OCI-LY1 (cell line): ENCODE measurements around the gene ZNF350.
"Not testable (repeated sequence)": the region's sequence is repeated elsewhere in the genome, so short reads cannot be mapped to it uniquely, and the experiment has no call there.

Experiments
- H2AFZ ChIP-seq: fragments of 200-600 bp; sonication (generic), shearing (Covaris generic); 2 replicates; pipeline ENCODE4 v1.6.0; 2014; ENCODE audit warnings: antibody characterized with exemption, mild to moderate bottlenecking, low read length
- H3F3A ChIP-seq: fragments of 200-600 bp; sonication (generic), shearing (Covaris generic); 2 replicates; pipeline ENCODE4 v1.6.0; 2014; ENCODE audit warnings: mild to moderate bottlenecking, antibody characterized with exemption, low read length, moderate library complexity; ENCODE audit not compliant: insufficient read depth
- H3K27ac ChIP-seq: fragments of 200-600 bp; sonication (generic); 2 replicates; pipeline ENCODE4 v1.5.1; 2014; ENCODE audit warnings: low read length, mixed run types, mild to moderate bottlenecking, low read depth; ENCODE audit not compliant: poor library complexity, severe bottlenecking
- H3K27me3 ChIP-seq: fragments of 200-600 bp; sonication (generic); 2 replicates; pipeline ENCODE4 v1.6.0; 2014; ENCODE audit warnings: antibody characterized with exemption, mild to moderate bottlenecking, low read length, moderate library complexity; ENCODE audit not compliant: insufficient read depth
- H3K36me3 ChIP-seq: fragments of 200-600 bp; sonication (generic); 2 replicates; pipeline ENCODE4 v1.6.1; 2014; ENCODE audit warnings: mild to moderate bottlenecking, antibody characterized with exemption, low read length, moderate library complexity, mixed read lengths; ENCODE audit not compliant: insufficient read depth
- H3K4me1 ChIP-seq: fragments of 200-600 bp; sonication (generic); 2 replicates; pipeline ENCODE4 v1.5.1; 2014; ENCODE audit warnings: mild to moderate bottlenecking, low read length, moderate library complexity; ENCODE audit not compliant: insufficient read depth, severe bottlenecking
- H3K4me2 ChIP-seq: fragments of 200-600 bp; sonication (generic), shearing (Covaris generic); 2 replicates; pipeline ENCODE4 v1.6.1; 2014; ENCODE audit warnings: low read length
- H3K4me3 ChIP-seq: fragments of 200-600 bp; sonication (generic); 2 replicates; pipeline ENCODE4 v1.5.1; 2014; ENCODE audit warnings: low read length, low read depth, mild to moderate bottlenecking, mixed read lengths; ENCODE audit not compliant: poor library complexity, severe bottlenecking
- H3K79me2 ChIP-seq: fragments of 200-600 bp; shearing (Covaris generic); 2 replicates; pipeline ENCODE4 v1.6.1; 2016; ENCODE audit warnings: mixed run types, low read length, mixed read lengths; ENCODE audit not compliant: insufficient read depth
- H3K9ac ChIP-seq: fragments of 200-600 bp; sonication (generic), shearing (Covaris generic); 2 replicates; pipeline ENCODE4 v1.6.1; 2014; ENCODE audit warnings: mild to moderate bottlenecking, low read length, mixed read lengths
- H3K9me2 ChIP-seq: fragments of 200-600 bp; sonication (generic), shearing (Covaris generic); 2 replicates; pipeline ENCODE4 v1.6.1; 2014; ENCODE audit warnings: low read depth, mild to moderate bottlenecking, low read length, mixed read lengths
- H3K9me3 ChIP-seq: fragments of 200-600 bp; shearing (Covaris generic); 2 replicates; pipeline ENCODE4 v1.6.1; 2014; ENCODE audit warnings: low read length, mixed read lengths
- H4K20me1 ChIP-seq: fragments of 200-600 bp; sonication (generic), shearing (Covaris generic); 2 replicates; pipeline ENCODE4 v1.6.0; 2016; ENCODE audit warnings: mild to moderate bottlenecking, low read length; ENCODE audit not compliant: insufficient read depth
- EZH2 ChIP-seq: fragments of 200-600 bp; sonication (generic), shearing (Covaris generic); IDR thresholded peaks from 2 replicates; pipeline ENCODE4 v1.8.0; 2017; ENCODE audit warnings: borderline replicate concordance, mixed run types, mild to moderate bottlenecking, antibody characterized with exemption, low read length, moderate library complexity, mixed read lengths
- TF ChIP-seq, protein P1 (sequence below): fragments of 200-600 bp; sonication (generic), shearing (Covaris generic); IDR thresholded peaks from 2 replicates; pipeline ENCODE4 v1.5.1; 2017; ENCODE audit warnings: mild to moderate bottlenecking, antibody characterized with exemption, low read length, moderate library complexity, mixed read lengths

The ZNF350 gene

DNA sequence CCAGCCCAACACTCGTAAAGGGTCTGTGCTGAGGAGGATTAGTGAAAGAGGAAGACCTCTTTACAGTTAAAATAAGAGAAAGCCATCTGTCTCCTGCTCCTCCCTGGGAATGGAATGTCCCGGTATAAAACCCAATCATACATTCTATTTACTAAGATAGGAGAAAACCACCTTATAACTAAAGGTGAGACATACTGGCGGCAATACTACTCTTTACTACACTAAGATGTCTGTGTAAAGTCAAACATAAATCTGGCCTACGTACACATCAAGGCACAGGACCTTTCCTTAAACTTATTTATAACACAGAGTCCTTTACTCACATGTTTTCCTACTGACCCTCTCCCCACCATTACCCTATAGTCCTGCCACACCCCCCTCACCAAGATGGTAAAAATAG is 3.3 kb downstream of the ZNF350 start:
- Histone ChIP-seq H3K9me2 (no peaks in the 10 kb centered on the region), H3K4me3 (no peak overlapping the region), H3F3A (no peaks in the 10 kb centered on the region), H3K9ac (no peak overlapping the region), H3K36me3 (no peaks in the 10 kb centered on the region), H3K27me3 (no peaks in the 10 kb centered on the region), H3K4me1 (no peaks in the 10 kb centered on the region), H3K79me2 (no peaks in the 10 kb centered on the region), H3K9me3 (peaks cover 18% of the 10 kb centered on the region), H2AFZ (no peak overlapping the region), H3K27ac (no peak overlapping the region), H3K4me2 (no peak overlapping the region), H4K20me1 (no peaks in the 10 kb centered on the region)
- TF ChIP-seq, protein P1, sequence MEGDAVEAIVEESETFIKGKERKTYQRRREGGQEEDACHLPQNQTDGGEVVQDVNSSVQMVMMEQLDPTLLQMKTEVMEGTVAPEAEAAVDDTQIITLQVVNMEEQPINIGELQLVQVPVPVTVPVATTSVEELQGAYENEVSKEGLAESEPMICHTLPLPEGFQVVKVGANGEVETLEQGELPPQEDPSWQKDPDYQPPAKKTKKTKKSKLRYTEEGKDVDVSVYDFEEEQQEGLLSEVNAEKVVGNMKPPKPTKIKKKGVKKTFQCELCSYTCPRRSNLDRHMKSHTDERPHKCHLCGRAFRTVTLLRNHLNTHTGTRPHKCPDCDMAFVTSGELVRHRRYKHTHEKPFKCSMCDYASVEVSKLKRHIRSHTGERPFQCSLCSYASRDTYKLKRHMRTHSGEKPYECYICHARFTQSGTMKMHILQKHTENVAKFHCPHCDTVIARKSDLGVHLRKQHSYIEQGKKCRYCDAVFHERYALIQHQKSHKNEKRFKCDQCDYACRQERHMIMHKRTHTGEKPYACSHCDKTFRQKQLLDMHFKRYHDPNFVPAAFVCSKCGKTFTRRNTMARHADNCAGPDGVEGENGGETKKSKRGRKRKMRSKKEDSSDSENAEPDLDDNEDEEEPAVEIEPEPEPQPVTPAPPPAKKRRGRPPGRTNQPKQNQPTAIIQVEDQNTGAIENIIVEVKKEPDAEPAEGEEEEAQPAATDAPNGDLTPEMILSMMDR, result no peak
- no peak for TF ChIP-seq EZH2

DNA sequence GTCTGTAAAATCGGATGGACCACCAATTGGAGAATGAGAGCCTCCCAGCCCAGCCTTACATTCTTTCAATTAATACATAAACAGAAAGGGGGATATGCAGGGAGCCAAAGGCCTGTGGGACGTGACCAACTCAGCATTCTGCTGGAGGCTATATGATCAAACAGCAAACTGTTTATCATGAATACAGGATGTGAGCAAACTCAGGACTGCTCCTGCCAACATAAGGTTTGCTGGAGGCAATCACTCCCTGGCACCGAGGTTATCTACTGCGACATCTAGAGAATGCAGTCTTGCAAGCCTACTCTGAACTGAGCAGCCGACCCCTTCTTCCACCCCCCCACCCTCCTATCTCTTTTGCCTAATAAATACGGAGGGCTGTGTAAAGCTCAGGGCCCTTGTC is 5.7 kb downstream of the ZNF350 start:
- not testable (repeated sequence) for H3K9me2 ChIP-seq, H3K4me3 ChIP-seq, H3K4me2 ChIP-seq, H3K9ac ChIP-seq, H3K4me1 ChIP-seq, H2AFZ ChIP-seq, H3F3A ChIP-seq, H3K36me3 ChIP-seq, H3K27ac ChIP-seq, H3K27me3 ChIP-seq, H4K20me1 ChIP-seq, H3K9me3 ChIP-seq, H3K79me2 ChIP-seq

DNA sequence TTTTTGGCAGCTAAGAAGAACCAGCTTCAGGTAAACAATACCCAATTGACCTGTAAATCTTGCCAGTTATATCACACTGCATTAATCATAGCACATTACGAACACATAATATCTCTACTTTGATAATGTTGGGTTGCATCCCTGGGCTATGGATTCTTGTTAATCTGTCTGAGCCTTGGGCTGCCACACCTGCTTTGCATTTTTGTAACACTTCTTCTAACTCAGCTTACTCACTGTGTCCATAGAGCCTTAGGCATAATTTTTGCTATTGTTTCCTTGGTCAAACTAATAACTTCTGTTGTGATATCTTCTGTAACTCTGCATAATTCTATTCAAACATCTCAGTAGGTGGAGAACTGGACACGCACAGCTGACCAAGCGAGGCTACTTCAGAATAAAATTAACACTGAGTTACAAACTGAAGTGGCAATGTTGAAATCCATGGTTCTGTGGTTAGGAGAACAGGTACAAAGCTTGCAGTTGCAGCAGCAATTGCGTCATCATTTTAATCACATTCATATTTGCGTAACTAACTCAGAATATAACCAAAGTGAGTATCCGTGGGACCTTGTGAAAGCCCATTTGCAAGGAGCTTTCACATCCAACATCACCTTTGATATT is 6.4 kb downstream of the ZNF350 start:
- TF ChIP-seq, protein P1, result no peak
- no peak for TF ChIP-seq EZH2
- H3K4me2 ChIP-seq, result no peak overlapping the region
- no peak overlapping the region for H3K4me3 ChIP-seq
- H3K27ac ChIP-seq, result no peak overlapping the region
- H3K9me2 ChIP-seq, result no peaks in the 10 kb centered on the region
- no peaks in the 10 kb centered on the region for H3K4me1 ChIP-seq
- H3F3A ChIP-seq, result no peaks in the 10 kb centered on the region
- 0 out of 2 replicates have a peak, but pooled peaks cover 6% of the 10 kb centered on the region for H3K9me3 ChIP-seq
- no peaks in the 10 kb centered on the region for H3K79me2 ChIP-seq
- no peak overlapping the region for H2AFZ ChIP-seq
- H3K27me3 ChIP-seq, result no peaks in the 10 kb centered on the region
- no peaks in the 10 kb centered on the region for H3K36me3 ChIP-seq
- no peak overlapping the region for H3K9ac ChIP-seq
- no peaks in the 10 kb centered on the region for H4K20me1 ChIP-seq

DNA sequence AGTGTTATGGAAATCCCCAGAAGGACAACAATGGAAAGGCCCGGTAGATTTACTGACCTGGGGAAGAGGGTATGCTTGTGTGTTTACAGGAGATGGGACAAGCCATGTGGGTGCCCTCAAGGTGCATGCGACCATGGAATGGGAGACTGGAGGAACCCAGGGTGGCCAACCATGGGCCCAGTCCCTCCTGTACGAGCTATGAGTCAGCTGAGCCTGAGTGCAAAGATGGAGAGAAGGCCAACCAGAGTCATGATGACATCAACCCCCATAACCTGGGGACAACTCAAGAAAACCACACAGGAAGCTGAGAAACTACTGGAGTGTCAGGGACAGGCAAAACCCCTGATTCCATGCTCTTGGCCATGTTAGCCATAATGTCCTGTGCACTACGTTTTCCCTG is 7.8 kb downstream of the ZNF350 start:
- Histone ChIP-seq H4K20me1 (no peaks in the 10 kb centered on the region), H3K4me3 (no peak overlapping the region), H3K4me2 (no peak overlapping the region), H3K36me3 (no peaks in the 10 kb centered on the region), H3K4me1 (no peaks in the 10 kb centered on the region), H3K79me2 (no peaks in the 10 kb centered on the region), H3K27ac (no peak overlapping the region), H3K9me2 (no peaks in the 10 kb centered on the region), H2AFZ (no peak overlapping the region), H3K27me3 (no peaks in the 10 kb centered on the region), H3K9me3 (peaks cover 7% of the 10 kb centered on the region), H3F3A (no peaks in the 10 kb centered on the region), H3K9ac (no peak overlapping the region)
- TF ChIP-seq, protein P1, result no peak
- no peak for TF ChIP-seq EZH2
